Measurements from ENCODE around the gene TUBGCP6. TPM values are rescaled to one million over a fixed set of nuclear protein-coding genes. Genes with fewer than 3 reads are reported as not detected.
A peak's percentile ranks its signal among the peaks of the same experiment; 100 is the strongest.

TUBGCP6 gene
- total RNA-seq, 1 donor from 2014 or later, result 103 TPM

DNA sequence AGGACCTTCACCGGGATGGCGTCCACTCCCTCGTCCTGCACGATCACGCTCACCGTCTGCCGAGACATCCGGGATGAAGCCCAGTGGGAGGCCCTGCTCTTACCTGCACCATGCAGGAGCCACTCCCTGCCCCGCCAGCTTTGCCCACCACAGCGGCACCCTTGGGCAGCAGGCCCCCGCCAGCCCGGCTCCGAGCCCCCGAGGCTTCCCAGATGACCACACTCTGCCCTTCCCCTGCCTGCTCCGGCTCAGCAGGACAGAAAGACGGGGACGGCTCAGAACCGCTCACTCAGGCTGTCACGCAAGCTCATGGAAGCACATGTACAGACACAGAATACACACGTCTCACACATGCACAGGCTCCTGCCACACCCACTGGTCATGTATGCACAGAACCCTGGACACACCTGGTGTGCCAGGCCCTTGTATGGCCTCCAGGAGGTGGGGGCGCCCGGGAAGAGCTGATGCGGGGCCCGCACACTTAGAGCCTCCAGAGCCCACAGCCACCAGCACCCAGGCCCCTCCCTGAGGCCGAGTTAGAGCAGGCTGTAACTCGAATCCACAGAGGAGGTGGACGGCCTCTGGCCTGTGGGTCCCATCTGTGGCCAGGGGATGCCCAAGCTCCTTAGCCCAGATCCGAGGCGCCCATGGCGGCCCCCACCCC, 34.3 kb upstream of the TUBGCP6 start:
- POLR2A ChIA-PET, result interaction anchor here (1.1 kb wide), 1 partner anchor 15 kb away, joined by 4 read pairs; no protein-coding TSS in a partner anchor
- no peak overlapping the region for H3K27ac Mint-ChIP-seq

DNA sequence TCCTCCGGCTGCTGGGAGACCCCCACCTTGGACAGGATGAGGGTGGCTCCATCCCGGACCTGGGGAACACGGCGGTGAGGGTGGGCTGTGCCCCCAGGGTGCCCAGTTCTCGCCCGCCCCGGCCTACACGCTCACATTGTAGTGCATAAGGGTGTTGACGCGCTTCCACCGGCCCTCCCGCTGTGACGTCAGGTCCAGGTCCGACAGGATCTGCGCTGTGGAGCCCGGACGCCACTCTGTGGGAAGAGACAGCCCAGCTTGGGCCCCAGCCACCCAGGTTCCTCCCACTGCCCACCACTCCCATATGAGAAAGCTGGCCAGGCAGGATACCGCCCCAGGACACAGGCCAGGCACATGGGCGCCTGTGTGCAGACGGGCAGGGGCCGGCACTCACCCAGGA, 33.6 kb upstream of the TUBGCP6 start:
- ChIA-PET CTCF (no interaction called here), POLR2A (interaction anchor here (1.1 kb wide), 1 partner anchor 16 kb away, joined by 4 read pairs; no protein-coding TSS in a partner anchor)
- TF ChIP-seq, protein P1, sequence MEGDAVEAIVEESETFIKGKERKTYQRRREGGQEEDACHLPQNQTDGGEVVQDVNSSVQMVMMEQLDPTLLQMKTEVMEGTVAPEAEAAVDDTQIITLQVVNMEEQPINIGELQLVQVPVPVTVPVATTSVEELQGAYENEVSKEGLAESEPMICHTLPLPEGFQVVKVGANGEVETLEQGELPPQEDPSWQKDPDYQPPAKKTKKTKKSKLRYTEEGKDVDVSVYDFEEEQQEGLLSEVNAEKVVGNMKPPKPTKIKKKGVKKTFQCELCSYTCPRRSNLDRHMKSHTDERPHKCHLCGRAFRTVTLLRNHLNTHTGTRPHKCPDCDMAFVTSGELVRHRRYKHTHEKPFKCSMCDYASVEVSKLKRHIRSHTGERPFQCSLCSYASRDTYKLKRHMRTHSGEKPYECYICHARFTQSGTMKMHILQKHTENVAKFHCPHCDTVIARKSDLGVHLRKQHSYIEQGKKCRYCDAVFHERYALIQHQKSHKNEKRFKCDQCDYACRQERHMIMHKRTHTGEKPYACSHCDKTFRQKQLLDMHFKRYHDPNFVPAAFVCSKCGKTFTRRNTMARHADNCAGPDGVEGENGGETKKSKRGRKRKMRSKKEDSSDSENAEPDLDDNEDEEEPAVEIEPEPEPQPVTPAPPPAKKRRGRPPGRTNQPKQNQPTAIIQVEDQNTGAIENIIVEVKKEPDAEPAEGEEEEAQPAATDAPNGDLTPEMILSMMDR (IDR thresholded peaks at IDR 0.05), result no peak
- no peak overlapping the region for H3K4me3 Mint-ChIP-seq
- H3K36me3 Mint-ChIP-seq (ENCODE audit: low read depth), result peaks cover 4% of the 10 kb centered on the region
- intact Hi-C loops (cut with micrococcal nuclease), result no loop called here
- no peaks in the 10 kb centered on the region for H3K9me3 Mint-ChIP-seq
- H3K4me1 Mint-ChIP-seq, result peaks cover 6% of the 10 kb centered on the region
- no peak overlapping the region for H3K27ac Mint-ChIP-seq
- no peaks in the 10 kb centered on the region for H3K27me3 Mint-ChIP-seq
- no peak for DNase-seq
- ATAC-seq (ENCODE audit: low read depth), result no peak

More for the DNA sequence above, 34.3 kb upstream of the TUBGCP6 start:
- Mint-ChIP-seq H3K27me3 (no peaks in the 10 kb centered on the region), H3K4me3 (no peak overlapping the region), H3K36me3 (ENCODE audit: low read depth) (peaks cover 4% of the 10 kb centered on the region), H3K9me3 (no peaks in the 10 kb centered on the region), H3K4me1 (peaks cover 2% of the 10 kb centered on the region)
- CTCF ChIA-PET, result no interaction called here
- DNase-seq, result no peak
- TF ChIP-seq, protein P1 (IDR thresholded peaks at IDR 0.05), result no peak
- no peak for ATAC-seq (ENCODE audit: low read depth)
- intact Hi-C loops (cut with micrococcal nuclease), result no loop called here

DNA sequence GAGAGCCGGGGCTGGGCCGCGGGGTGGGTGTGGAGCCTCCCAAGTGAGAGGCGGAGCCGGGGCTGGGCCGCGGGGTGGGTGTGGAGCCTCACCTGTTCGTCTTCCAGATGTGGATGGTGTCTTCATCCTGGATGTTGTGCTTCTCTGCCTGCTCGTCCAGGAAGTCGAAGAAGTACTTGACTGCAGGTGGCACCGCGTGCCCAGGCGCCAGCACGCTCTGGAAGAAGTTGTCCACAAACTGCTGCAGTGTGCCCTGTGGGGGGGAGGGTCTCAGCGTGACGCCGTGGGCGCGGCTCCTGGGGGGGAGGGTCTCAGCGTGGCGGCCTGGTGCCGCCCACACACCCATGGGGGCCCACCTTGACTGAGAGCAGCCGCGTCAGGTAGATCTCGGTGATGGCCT, 32.9 kb upstream of the TUBGCP6 start:
- Mint-ChIP-seq H3K27ac (no peak overlapping the region), H3K27me3 (no peaks in the 10 kb centered on the region), H3K4me1 (peaks cover 9% of the 10 kb centered on the region), H3K4me3 (no peak overlapping the region), H3K9me3 (no peaks in the 10 kb centered on the region), H3K36me3 (ENCODE audit: low read depth) (peaks cover 4% of the 10 kb centered on the region)
- ChIA-PET POLR2A (no interaction called here), CTCF (no interaction called here)
- TF ChIP-seq, protein P1 (IDR thresholded peaks at IDR 0.05), result no peak
- ATAC-seq (ENCODE audit: low read depth), result no peak
- intact Hi-C loops (cut with micrococcal nuclease), result no loop called here
- no peak for DNase-seq

DNA sequence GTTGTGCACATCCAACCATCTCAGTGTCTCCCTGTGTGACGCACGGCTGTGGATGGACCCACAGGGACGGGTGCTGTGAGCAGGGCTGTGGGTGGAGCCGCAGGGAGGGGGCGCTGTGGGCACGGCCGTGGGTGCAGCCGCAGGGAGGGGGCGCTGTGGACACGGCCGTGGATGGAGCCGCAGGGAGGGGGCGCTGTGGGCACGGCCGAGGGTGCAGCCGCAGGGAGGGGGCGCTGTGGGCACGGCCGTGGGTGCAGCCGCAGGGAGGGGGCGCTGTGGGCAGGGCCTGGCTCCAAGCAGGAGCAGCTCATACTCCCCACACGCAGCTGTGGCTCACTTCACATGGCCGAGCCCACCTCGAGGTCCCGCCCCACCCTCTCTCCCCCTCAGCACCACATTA, 31.3 kb upstream of the TUBGCP6 start:
- intact Hi-C loops (cut with micrococcal nuclease), result loop anchor here (1.0 kb wide), 2 partner anchors 51 to 345 kb away; partner anchors contain the start of gene DENND6B
- H3K27me3 Mint-ChIP-seq, result no peaks in the 10 kb centered on the region
- ATAC-seq (ENCODE audit: low read depth), result peak; percentile 78
- peaks cover 2% of the 10 kb centered on the region for H3K36me3 Mint-ChIP-seq (ENCODE audit: low read depth)
- no peaks in the 10 kb centered on the region for H3K9me3 Mint-ChIP-seq
- H3K4me3 Mint-ChIP-seq, result no peak overlapping the region
- ChIA-PET POLR2A (interaction anchor here (0.6 to 1.7 kb wide), 9 partner anchors 9 to 250 kb away, joined by 3 to 10 read pairs (median 3); partner anchors contain the start of gene DENND6B), CTCF (interaction anchor here (0.5 to 2.2 kb wide), 16 partner anchors 14 to 345 kb away, joined by 3 to 28 read pairs (median 5); partner anchors contain the start of genes DENND6B, HDAC10 and SCO2)
- peaks cover 10% of the 10 kb centered on the region for H3K4me1 Mint-ChIP-seq
- no peak for DNase-seq
- H3K27ac Mint-ChIP-seq, result no peak overlapping the region
- TF ChIP-seq, protein P1 (IDR thresholded peaks at IDR 0.05), result no peak

Measured in activated B cell treated with CpG ODN at 0.5 μM for 24 hours (primary cell).